GM12801 (cell line): ENCODE measurements around the gene GPR15.

Experiments used
- TF ChIP-seq, protein P1 (sequence below): IDR thresholded peaks from one replicate; pipeline ENCODE4 v1.5.1; 2011; ENCODE audit warnings: control low read depth; ENCODE audit not compliant: insufficient read length; ENCODE audit errors: extremely low read depth

The GPR15 gene

DNA sequence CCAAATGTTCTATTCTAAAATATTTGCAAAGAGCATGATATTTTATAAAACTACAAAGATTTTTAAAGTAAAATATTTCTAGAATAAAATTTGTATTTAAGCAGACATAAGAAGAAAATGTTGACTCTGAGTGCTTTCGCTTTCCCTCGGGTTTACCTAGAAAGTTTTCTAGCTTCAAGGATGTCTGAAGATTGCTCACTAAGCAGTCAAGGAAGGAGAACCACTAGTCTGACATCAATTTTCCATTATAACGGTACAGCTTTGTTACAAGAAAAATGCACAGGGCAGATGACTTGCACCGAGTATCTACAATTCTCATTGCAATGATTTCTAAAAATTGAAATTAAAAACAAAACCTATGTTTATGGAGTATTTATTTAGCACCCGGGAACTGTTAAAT is 14.2 kb downstream of the GPR15 start:
- TF ChIP-seq, protein P1, sequence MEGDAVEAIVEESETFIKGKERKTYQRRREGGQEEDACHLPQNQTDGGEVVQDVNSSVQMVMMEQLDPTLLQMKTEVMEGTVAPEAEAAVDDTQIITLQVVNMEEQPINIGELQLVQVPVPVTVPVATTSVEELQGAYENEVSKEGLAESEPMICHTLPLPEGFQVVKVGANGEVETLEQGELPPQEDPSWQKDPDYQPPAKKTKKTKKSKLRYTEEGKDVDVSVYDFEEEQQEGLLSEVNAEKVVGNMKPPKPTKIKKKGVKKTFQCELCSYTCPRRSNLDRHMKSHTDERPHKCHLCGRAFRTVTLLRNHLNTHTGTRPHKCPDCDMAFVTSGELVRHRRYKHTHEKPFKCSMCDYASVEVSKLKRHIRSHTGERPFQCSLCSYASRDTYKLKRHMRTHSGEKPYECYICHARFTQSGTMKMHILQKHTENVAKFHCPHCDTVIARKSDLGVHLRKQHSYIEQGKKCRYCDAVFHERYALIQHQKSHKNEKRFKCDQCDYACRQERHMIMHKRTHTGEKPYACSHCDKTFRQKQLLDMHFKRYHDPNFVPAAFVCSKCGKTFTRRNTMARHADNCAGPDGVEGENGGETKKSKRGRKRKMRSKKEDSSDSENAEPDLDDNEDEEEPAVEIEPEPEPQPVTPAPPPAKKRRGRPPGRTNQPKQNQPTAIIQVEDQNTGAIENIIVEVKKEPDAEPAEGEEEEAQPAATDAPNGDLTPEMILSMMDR, result no peak

DNA sequence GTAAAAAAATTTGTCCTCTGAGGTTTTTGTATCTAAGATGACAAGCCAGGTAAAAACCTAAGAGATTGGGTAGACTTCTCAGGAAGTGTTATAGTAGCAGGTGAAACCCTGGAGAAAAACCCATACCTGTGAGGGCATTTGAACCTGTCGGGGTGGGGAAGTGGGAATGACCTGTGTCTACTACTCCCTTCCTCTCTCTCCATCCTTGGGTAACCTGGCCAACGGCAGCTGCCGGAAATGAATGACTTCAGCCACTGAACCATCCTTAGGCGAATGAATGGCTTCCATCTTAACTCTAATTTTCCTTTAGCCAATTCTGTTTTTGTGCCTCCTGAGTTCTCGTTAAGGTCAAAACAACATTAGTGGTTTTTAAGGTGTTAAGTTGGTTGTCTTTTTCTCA is 16.8 kb downstream of the GPR15 start:
- TF ChIP-seq, protein P1, result no peak

DNA sequence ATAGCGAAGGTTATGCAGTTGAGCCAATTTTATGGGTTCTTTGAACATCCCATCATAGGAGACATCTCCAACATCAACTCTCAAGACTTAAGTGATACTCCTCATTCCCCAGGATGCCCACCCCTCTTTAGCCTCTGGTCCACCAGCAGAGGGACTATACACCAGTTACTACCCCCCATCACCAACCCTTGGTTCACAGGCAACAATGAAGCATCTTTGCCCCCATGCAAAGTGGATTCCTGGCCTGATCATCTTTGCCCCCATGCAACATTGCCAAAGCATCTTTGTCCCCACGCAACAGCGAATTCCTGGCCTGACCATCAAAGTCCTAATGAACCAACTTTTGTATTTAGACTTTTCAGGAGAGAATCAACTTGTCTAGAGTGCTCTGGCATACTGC is 19.1 kb downstream of the GPR15 start:
- TF ChIP-seq, protein P1, result no peak

DNA sequence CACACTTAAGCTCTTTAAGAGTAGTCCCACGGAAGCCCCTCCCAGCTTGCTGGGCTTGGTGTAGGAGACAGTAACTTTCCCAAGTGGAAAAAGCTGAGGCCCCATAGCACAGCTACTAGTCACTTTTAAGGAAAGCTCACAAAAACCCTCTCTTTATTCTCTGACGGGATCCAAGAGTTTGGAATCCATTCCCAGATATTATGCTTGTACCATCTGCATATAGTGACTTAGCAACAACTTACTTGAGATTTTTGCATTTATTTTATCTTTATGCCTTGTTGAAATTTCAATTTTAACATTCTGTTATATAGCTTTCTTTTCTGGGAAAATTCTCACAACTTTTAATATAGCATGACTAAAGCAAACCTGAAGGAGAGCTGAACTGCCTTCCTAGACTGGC is 19.5 kb downstream of the GPR15 start:
- TF ChIP-seq, protein P1, result no peak

DNA sequence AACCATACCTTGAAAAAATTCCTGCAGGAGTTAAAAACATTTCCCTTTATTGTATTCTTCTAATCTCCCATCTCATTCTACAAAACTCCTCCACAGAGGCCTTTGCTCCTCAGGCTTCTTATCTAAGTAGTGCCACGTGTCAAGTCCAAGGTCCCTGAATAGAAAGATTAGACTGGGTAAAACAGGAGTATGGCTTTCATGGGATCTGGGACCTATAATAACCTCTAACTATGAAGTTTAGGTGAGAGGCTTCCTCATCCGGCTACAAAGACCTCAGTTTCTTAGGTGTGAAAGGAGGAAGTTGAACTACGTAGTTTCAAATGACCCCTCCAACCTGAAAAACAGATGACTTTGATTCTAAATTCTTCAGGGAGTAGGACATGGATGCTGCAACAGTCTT is 20.0 kb downstream of the GPR15 start:
- TF ChIP-seq, protein P1, result no peak

DNA sequence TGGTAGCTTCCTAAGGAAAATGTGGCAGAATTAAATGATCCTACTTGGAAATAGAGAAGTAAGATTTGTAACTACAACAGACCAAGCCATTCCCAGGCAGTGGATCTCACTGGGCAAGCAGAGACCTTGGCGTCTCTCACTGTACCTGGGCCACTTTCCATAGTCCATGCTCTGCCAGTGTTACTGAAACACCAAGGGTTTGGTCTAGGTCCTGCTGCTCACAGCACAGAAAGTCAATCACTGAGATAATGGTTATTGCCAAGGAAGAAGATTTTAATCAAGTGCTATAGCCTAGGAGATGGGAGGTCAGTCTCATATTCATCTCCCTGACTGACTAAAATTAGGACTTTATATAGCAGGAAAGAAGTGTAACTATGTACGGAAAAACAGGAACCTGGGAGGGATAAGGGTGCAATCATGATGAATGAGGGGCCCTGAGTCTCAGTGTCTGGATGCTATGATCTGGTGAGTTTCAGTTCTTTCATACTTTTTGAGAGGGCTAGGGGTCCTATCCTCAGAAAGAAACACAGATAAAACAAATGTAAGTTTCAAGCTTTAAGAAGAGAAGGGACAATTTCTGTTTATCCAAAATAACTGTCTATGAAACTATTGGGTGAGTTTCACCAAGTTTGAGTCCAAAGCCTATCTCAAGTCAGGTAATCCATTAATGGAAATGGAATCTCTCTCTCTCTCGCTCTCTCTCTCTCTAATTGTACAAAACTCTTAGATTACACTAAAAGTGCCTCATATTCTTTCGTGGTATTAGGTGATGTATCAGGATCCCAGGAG is 20.6 kb downstream of the GPR15 start:
- TF ChIP-seq, protein P1, result no peak

DNA sequence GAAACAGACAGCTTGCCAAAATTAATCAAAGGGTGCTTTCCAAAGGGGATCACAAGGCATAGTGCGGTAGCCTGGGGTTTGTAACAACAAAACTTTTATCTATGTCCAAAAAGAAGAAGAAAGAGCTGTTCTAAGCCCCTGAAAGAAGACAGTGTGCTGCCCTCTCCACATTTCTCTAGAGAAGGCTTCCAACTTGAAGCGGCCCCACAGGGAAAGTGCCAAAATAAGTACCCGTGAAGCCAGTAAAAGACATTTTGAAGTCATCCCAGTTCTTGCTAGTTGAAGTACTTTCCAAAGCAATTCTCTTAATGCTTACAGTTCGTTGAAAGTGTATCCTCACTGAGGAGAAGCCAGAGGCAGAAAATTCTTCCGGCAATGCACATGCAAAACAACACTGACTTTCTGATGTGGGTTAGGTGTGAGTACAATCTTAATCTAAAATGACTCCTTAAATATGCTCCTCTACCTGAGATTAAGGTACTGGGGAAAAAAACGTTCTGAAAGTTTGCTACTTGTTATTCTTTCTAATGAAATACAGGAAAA is 21.3 kb downstream of the GPR15 start:
- TF ChIP-seq, protein P1, result no peak
